DMS153 treated with DMSO at 0.1 percent for 48 hours (cell line): ENCODE data around the gene RTKN2.
"Not testable (repeated sequence)": the region's sequence is repeated elsewhere in the genome, so short reads cannot be mapped to it uniquely, and the experiment has no call there.

Source experiments
- DNase-seq: peaks from one replicate; lab custom pipeline; 2025; ENCODE audit not compliant: unreplicated experiment; lab: John Stamatoyannopoulos, UW

The RTKN2 gene

GRCh38 chr10:62259998-62260397 lies 8.6 kb downstream of the RTKN2 start:
- no peak for DNase-seq

- DNase-seq, result no peak
Observed at GRCh38 chr10:62259456-62259855, 9.2 kb downstream of the RTKN2 start.

GRCh38 chr10:62258926-62259325 lies 9.7 kb downstream of the RTKN2 start:
- DNase-seq, result no peak

GRCh38 chr10:62253704-62254103 lies 14.9 kb downstream of the RTKN2 start:
- DNase-seq, result no peak

GRCh38 chr10:62252051-62252450 lies 16.6 kb downstream of the RTKN2 start:
- no peak for DNase-seq

- no peak for DNase-seq
Observed at GRCh38 chr10:62250594-62251198, 17.9 kb downstream of the RTKN2 start.

GRCh38 chr10:62249957-62250356 lies 18.7 kb downstream of the RTKN2 start:
- DNase-seq, result no peak

GRCh38 chr10:62248465-62248864 lies 20.2 kb downstream of the RTKN2 start:
- DNase-seq, result no peak

- peak; percentile 72 for DNase-seq
Observed at GRCh38 chr10:62244785-62245467, 23.7 kb downstream of the RTKN2 start.

GRCh38 chr10:62244088-62244487 lies 24.6 kb downstream of the RTKN2 start:
- no peak for DNase-seq

- DNase-seq, result no peak
Observed at GRCh38 chr10:62243647-62243997, 25.0 kb downstream of the RTKN2 start.

GRCh38 chr10:62242965-62243646 lies 25.5 kb downstream of the RTKN2 start:
- DNase-seq, result not testable (repeated sequence)

GRCh38 chr10:62241521-62241920 lies 27.1 kb downstream of the RTKN2 start:
- DNase-seq, result not testable (repeated sequence)

GRCh38 chr10:62239994-62240393 lies 28.6 kb downstream of the RTKN2 start:
- DNase-seq, result no peak

GRCh38 chr10:62238880-62239279 lies 29.8 kb downstream of the RTKN2 start:
- DNase-seq, result no peak

GRCh38 chr10:62237966-62238365 lies 30.7 kb downstream of the RTKN2 start:
- DNase-seq, result no peak

- DNase-seq, result no peak
Observed at GRCh38 chr10:62237506-62237905, 31.1 kb downstream of the RTKN2 start.

GRCh38 chr10:62234077-62234605 lies 34.5 kb downstream of the RTKN2 start:
- no peak for DNase-seq

GRCh38 chr10:62233356-62234076 lies 35.1 kb downstream of the RTKN2 start:
- DNase-seq, result no peak

GRCh38 chr10:62231805-62232204 lies 36.8 kb downstream of the RTKN2 start:
- DNase-seq, result no peak

- DNase-seq, result no peak
Observed at GRCh38 chr10:62231371-62231770, 37.3 kb downstream of the RTKN2 start.
